ENCODE data around the gene TTBK1.

GRCh38 chr6:43215066-43215465 is 28.2 kb upstream of the TTBK1 start:
- TF ChIP-seq CTCF (IDR thresholded peaks at IDR 0.05; ENCODE audit: low read depth, low read length) = no peak
- no peak for TF ChIP-seq EZH2phosphoT487 (IDR thresholded peaks at IDR 0.05; ENCODE audit: low read depth)

Data from OCI-LY3 (cell line).